HG03064 (cell line): Measurements from ENCODE around the gene PIGM.

ENCODE experiments used
- ATAC-seq: cut with Tn5 transposase; IDR thresholded peaks from one replicate; pipeline ENCODE4 v1.9.1; 2021; ENCODE audit warnings: low read depth; ENCODE audit not compliant: unreplicated experiment

PIGM gene

GRCh38 chr1:159991513-159991912 lies 40.3 kb downstream of the PIGM start:
- no peak for ATAC-seq

GRCh38 chr1:159990005-159990404 lies 41.8 kb downstream of the PIGM start:
- no peak for ATAC-seq

GRCh38 chr1:159989581-159989980 lies 42.2 kb downstream of the PIGM start:
- no peak for ATAC-seq

GRCh38 chr1:159988006-159988405 lies 43.8 kb downstream of the PIGM start:
- ATAC-seq = no peak

- no peak for ATAC-seq
These were observed 44.6 kb downstream of the PIGM start for GRCh38 chr1:159987186-159987585.

- no peak for ATAC-seq
These were observed 45.3 kb downstream of the PIGM start for GRCh38 chr1:159986531-159986930.

GRCh38 chr1:159986093-159986492 lies 45.7 kb downstream of the PIGM start:
- ATAC-seq = no peak

GRCh38 chr1:159985473-159985872 lies 46.3 kb downstream of the PIGM start:
- no peak for ATAC-seq

GRCh38 chr1:159983681-159984080 lies 48.1 kb downstream of the PIGM start:
- ATAC-seq = no peak

- ATAC-seq = no peak
These were observed 49.5 kb downstream of the PIGM start for GRCh38 chr1:159982280-159982679.

GRCh38 chr1:159981351-159982055 lies 50.3 kb downstream of the PIGM start:
- no peak for ATAC-seq

- ATAC-seq = no peak
These were observed 51.0 kb downstream of the PIGM start for GRCh38 chr1:159980786-159981185.

- ATAC-seq = no peak
These were observed 51.7 kb downstream of the PIGM start for GRCh38 chr1:159980076-159980475.

GRCh38 chr1:159979257-159979656 lies 52.5 kb downstream of the PIGM start:
- ATAC-seq = no peak

- no peak for ATAC-seq
These were observed 53.7 kb downstream of the PIGM start for GRCh38 chr1:159978107-159978398.

- no peak for ATAC-seq
These were observed 54.3 kb downstream of the PIGM start for GRCh38 chr1:159977364-159978106.
